K562 (cell line): ENCODE measurements around the gene USP31. TPM values are rescaled to one million over a fixed set of nuclear protein-coding genes. Genes with fewer than 3 reads are reported as not detected.

ENCODE experiments used
- ATAC-seq: fragments of 200-7000 bp; cut with Tn5 transposase; 3 replicates; pipeline ENCODE4 v1.9.1; 2020; ENCODE audit warnings: moderate library complexity
- BruUV-seq: library from RNA; stranded (reverse); fragments of 400-500 nt; replicated peaks from 2 replicates; lab custom pipeline; 2021; lab: Mats Ljungman, UMichigan
- CTCF ChIA-PET: fragments of 300-600 bp; formaldehyde crosslinking; extraction: SDS; loops from one replicate; lab custom pipeline; 2021; ENCODE audit warnings: low intra/inter-chr PET ratio; lab: Yijun Ruan, JAX
- POLR2A ChIA-PET: fragments of 300-600, 350-650 bp; sonication (Branson Sonifier 250); formaldehyde crosslinking; extraction: SDS; loops from one replicate; lab custom pipeline; 2021; ENCODE audit warnings: antibody characterized with exemption, inconsistent platforms; lab: Yijun Ruan, JAX
- DNase-seq, 4 experiments: peaks; one replicate each; pipeline versions ENCODE4 v3.0.0 to v3.0.0-alpha.2; 2011 to 2018; ENCODE audit warnings: low spot score in 3 of 4, mixed read lengths in 3 of 4; ENCODE audit errors: extremely low read depth in 1 of 4
- FAIRE-seq: peaks from 2 replicates; lab custom pipeline; 2011; peaks lifted over from hg19 to GRCh38; lab: Jason Lieb, UNC
- H2AFZ ChIP-seq: 2 replicates; pipeline ENCODE4 v1.6.0; 2011; ENCODE audit warnings: low read depth, low read length, control low read depth, inconsistent platforms
- H3K27ac ChIP-seq: fragments of 200-600 bp; 3 replicates; pipeline ENCODE4 v1.8.0; 2011; ENCODE audit warnings: low read depth, mild to moderate bottlenecking, control low read depth, inconsistent platforms, low read length, moderate library complexity, mixed read lengths; ENCODE audit errors: extremely low read depth
- H3K27me3 ChIP-seq, 2 experiments: fragments of 300-600 bp in 1 of 2; 2 replicates in 1 of 2; 3 replicates in 1 of 2; pipeline versions ENCODE4 v1.6.0 to v1.8.0; 2011; ENCODE audit warnings: inconsistent platforms in 2 of 2, low read length in 2 of 2, mild to moderate bottlenecking in 1 of 2, mixed read lengths in 1 of 2, moderate library complexity in 1 of 2; ENCODE audit not compliant: control insufficient read depth in 2 of 2, insufficient read depth in 2 of 2
- H3K36me3 ChIP-seq: fragments of 300-600 bp; 3 replicates; pipeline ENCODE4 v1.8.0; 2011; ENCODE audit warnings: mild to moderate bottlenecking, low read length, inconsistent platforms; ENCODE audit not compliant: control insufficient read depth, insufficient read depth
- H3K4me1 ChIP-seq, 2 experiments: fragments of 200-600 bp in 1 of 2; replicated peaks in 1 of 2; 2 replicates in 1 of 2; 3 replicates in 1 of 2; pipeline versions ENCODE4 v1.5.1 to v1.8.0; 2011; ENCODE audit warnings: inconsistent platforms in 2 of 2, low read length in 2 of 2, mild to moderate bottlenecking in 1 of 2, mixed read lengths in 1 of 2, moderate library complexity in 1 of 2; ENCODE audit not compliant: control insufficient read depth in 2 of 2, insufficient read depth in 2 of 2
- H3K4me2 ChIP-seq: 2 replicates; pipeline ENCODE4 v1.6.1; 2011; ENCODE audit warnings: low read length, control low read depth, inconsistent platforms, mixed read lengths; ENCODE audit not compliant: insufficient read depth
- H3K4me3 ChIP-seq: fragments of 200-600 bp; sonication (generic), shearing (Covaris generic); 2 replicates; pipeline ENCODE4 v1.5.1; 2016; ENCODE audit warnings: control low read depth, inconsistent platforms
- H3K79me2 ChIP-seq: fragments of 200-600 bp; 3 replicates; pipeline ENCODE4 v1.8.0; 2011; ENCODE audit warnings: low read length, inconsistent platforms; ENCODE audit not compliant: control insufficient read depth, insufficient read depth
- H3K9ac ChIP-seq, 2 experiments: 2 replicates each; pipeline versions ENCODE4 v1.6.0 to v1.6.1; 2011; ENCODE audit warnings: low read depth in 2 of 2, low read length in 2 of 2, control low read depth in 1 of 2, inconsistent platforms in 1 of 2, mild to moderate bottlenecking in 1 of 2, mixed read lengths in 1 of 2; ENCODE audit not compliant: insufficient read depth in 1 of 2
- H3K9me1 ChIP-seq: one replicate; pipeline ENCODE4 v1.6.0; 2011; ENCODE audit warnings: inconsistent platforms, mild to moderate bottlenecking, low read length, moderate library complexity; ENCODE audit not compliant: control insufficient read depth, insufficient read depth
- H3K9me3 ChIP-seq: replicated peaks from 2 replicates; pipeline ENCODE4 v1.5.1; 2011; ENCODE audit warnings: low read depth, low read length, inconsistent platforms; ENCODE audit not compliant: control insufficient read depth, insufficient read depth
- H4K20me1 ChIP-seq: replicated peaks from 2 replicates; pipeline ENCODE4 v1.6.1; 2011; ENCODE audit warnings: low read length, inconsistent platforms, mixed read lengths; ENCODE audit not compliant: control insufficient read depth, insufficient read depth
- EZH2 ChIP-seq: IDR thresholded peaks from 2 replicates; pipeline ENCODE4 v1.6.1; 2012; ENCODE audit warnings: low read depth, mild to moderate bottlenecking, inconsistent platforms, low read length, borderline replicate concordance
- HDAC2 ChIP-seq: fragments of 450-650 bp; IDR thresholded peaks from 2 replicates; pipeline ENCODE4 v1.6.1; 2016; ENCODE audit warnings: mild to moderate bottlenecking
- MXI1 ChIP-seq: IDR thresholded peaks from 2 replicates; pipeline ENCODE4 v1.6.1; 2011; ENCODE audit warnings: low read depth, mild to moderate bottlenecking, improper control_type of control experiment, low read length
- STAT5A ChIP-seq: IDR thresholded peaks from 2 replicates; pipeline ENCODE4 v1.6.1; 2012; ENCODE audit warnings: low read length, inconsistent platforms, borderline replicate concordance
- ZSCAN29 ChIP-seq: fragments of 450-650 bp; IDR thresholded peaks from 2 replicates; pipeline ENCODE4 v1.6.1; 2017
- WGBS: fragments of 100-300 bp; shearing (Covaris generic); methylation state at CpG from one replicate; pipeline ENCODE4 v1.1.6; 2016; ENCODE audit warnings: low coverage, mixed read lengths; ENCODE audit not compliant: insufficient coverage; ENCODE audit errors: missing lambda C conversion rate; 5-methylcytosine and 5-hydroxymethylcytosine counted together
- in situ Hi-C: fragments of 300-500 bp; cut with MboI; formaldehyde crosslinking; loops from 4 replicates; pipeline ENCODE4 v1.15.0; 2018; ENCODE audit warnings: inconsistent platforms, mixed read lengths
- intact Hi-C: fragments of 100-400 bp; cut with micrococcal nuclease; formaldehyde crosslinking; loops from 2 replicates; pipeline ENCODE4 v1.14.2; 2022
- polyA plus RNA-seq, 8 experiments: library from polyadenylated mRNA; depleted of rRNA in 4 of 8; stranded (reverse) in 5 of 8; unstranded in 3 of 8; fragments of >200 nt; fragmentation: Nextera tagmentation in 2 of 8; fragmentation: Illumina TruSeq in 1 of 8; extraction: Ambion mirVana in 2 of 8; extraction: Trizol in 1 of 8; gene quantifications; 2 replicates each; pipeline versions ENCODE4 v1.2.1 to v1.2.3, GENCODE V29; 2011 to 2014; ENCODE audit warnings: inconsistent platforms in 1 of 8, missing spikeins in 1 of 8
- total RNA-seq, 7 experiments: library from RNA; depleted of rRNA in 6 of 7; stranded (reverse); fragments of >200 nt in 6 of 7; fragmentation: Illumina TruSeq in 2 of 7; extraction: Trizol in 2 of 7; gene quantifications; 2 replicates each; pipeline versions ENCODE4 v1.2.1 to v1.2.3, GENCODE V29; 2011 to 2021; ENCODE audit warnings: low replicate concordance in 1 of 7

The USP31 gene
- total and polyA plus RNA-seq, 9 of the 15 experiments (the other 6 are each of a cell fraction or from before 2014, with no cell fraction given) = 0.56 to 4.9 (median 2.9) TPM

- BruUV-seq = no TSS peak
- H3K4me1 ChIP-seq = no peaks in the 10 kb centered on the region
- TF ChIP-seq EZH2 (no peak), HDAC2 (no peak), STAT5A (no peak), MXI1 (no peak)
- TF ChIP-seq, all 486 proteins: peak for 0
- Histone ChIP-seq H3K36me3 (peaks cover 3% of the 10 kb centered on the region; the same call in 2 of the 3 replicates), H3K9me1 (no peaks in the 10 kb centered on the region), H3K79me2 (no peaks in the 10 kb centered on the region), H3K9ac (no peak overlapping the region), H3K4me2 (no peak overlapping the region), H3K27me3 (no peaks in the 10 kb centered on the region), H3K27ac (no peak overlapping the region), H4K20me1 (peaks cover 5% of the 10 kb centered on the region), H2AFZ (no peak overlapping the region), H3K9me3 (no peaks in the 10 kb centered on the region), H3K4me3 (no peak overlapping the region)
- POLR2A ChIA-PET = interaction anchor here (0.6 kb wide), 1 partner anchor 25 kb away, joined by 4 read pairs; no protein-coding TSS in a partner anchor
- WGBS = 80% methylated on average over 5 of the region's 5 CpGs
- CTCF ChIA-PET = no interaction called here
- no peak for FAIRE-seq
- no peak for ATAC-seq
- intact Hi-C loops = no loop called here
- DNase-seq = no peak
- in situ Hi-C loops = no loop called here
Measured at GRCh38 chr16:23110257-23110899, 38.9 kb downstream of the USP31 start.

- no peak overlapping the region for H2AFZ ChIP-seq
- peaks cover 5% of the 10 kb centered on the region; the same call in 2 of the 3 replicates for H3K36me3 ChIP-seq
- H3K9me3 ChIP-seq = no peaks in the 10 kb centered on the region
- no peaks in the 10 kb centered on the region for H3K4me1 ChIP-seq
- H3K9me1 ChIP-seq = no peaks in the 10 kb centered on the region
- H3K27ac ChIP-seq = no peak overlapping the region
- WGBS = 73% methylated on average over 5 of the region's 5 CpGs
- in situ Hi-C loops (no loop called here), intact Hi-C loops (no loop called here)
- H3K4me2 ChIP-seq = no peak overlapping the region
- CTCF ChIA-PET = no interaction called here
- no peak overlapping the region for H3K4me3 ChIP-seq
- no peaks in the 10 kb centered on the region; the same call in 1 of the 2 replicates for H4K20me1 ChIP-seq
- POLR2A ChIA-PET = no interaction called here
- FAIRE-seq (no peak), DNase-seq (no peak), ATAC-seq (no peak)
- no peaks in the 10 kb centered on the region for H3K79me2 ChIP-seq
- no peak for TF ChIP-seq ZSCAN29
- no peak overlapping the region for H3K9ac ChIP-seq
- no peaks in the 10 kb centered on the region for H3K27me3 ChIP-seq
- BruUV-seq = no TSS peak
Measured at GRCh38 chr16:23107936-23108335, 41.3 kb downstream of the USP31 start.
